NB4 (cell line): ENCODE data around the gene GART.

ENCODE experiments used
- POLR2A ChIP-seq: IDR thresholded peaks from 2 replicates; pipeline ENCODE4 v1.6.1; 2011; ENCODE audit warnings: mild to moderate bottlenecking; ENCODE audit not compliant: insufficient read length; ENCODE audit errors: extremely low read depth
- TF ChIP-seq, protein P1 (sequence below): IDR thresholded peaks from one replicate; pipeline ENCODE4 v1.5.1; 2012; ENCODE audit warnings: low read depth, low read length
- TF ChIP-seq, protein P2 (sequence below): IDR thresholded peaks from 2 replicates; pipeline ENCODE4 v1.6.1; 2011; ENCODE audit warnings: low read depth, low read length

DNA sequence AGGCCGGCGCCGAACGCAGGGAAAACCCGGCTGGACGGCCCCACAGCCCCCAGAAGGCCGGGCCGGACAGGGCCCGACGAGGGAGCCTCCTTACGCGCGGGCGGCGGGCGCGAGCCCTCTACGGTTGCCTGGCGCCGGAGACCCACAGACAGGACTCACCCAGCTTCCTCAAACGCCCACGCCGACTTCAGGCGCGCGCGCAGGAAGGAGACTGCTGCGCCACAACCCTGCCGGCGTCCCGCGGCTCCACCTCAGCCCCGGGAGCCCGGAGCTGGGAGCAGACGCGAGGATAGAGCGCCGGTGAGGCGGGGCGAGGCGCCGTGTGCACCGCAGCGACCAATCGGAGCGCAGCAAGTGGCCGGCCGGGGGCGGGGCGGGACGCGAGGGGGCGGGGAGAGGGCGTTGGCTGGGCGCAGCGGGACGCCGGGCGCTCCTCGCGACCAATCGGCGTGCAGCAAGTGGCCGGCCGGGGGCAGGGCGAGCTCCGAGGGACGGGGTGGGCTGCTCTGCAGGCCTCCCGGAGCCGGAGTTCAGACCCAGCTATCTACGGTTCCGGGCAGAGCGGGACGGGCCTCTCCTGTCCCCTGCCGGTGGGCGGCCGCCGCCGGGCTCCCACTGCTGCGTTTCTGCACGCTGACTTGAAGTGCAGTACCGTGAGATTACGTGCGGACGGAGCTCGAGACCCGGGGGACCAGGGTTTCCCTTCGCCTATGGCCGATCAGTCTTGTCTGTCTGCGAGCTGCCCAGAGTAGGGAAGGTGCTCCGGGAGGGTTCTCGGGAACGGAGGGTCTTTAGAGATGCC is 62.0 kb downstream of the GART start, which contains the start of gene TMEM50B:
- TF ChIP-seq, protein P1, sequence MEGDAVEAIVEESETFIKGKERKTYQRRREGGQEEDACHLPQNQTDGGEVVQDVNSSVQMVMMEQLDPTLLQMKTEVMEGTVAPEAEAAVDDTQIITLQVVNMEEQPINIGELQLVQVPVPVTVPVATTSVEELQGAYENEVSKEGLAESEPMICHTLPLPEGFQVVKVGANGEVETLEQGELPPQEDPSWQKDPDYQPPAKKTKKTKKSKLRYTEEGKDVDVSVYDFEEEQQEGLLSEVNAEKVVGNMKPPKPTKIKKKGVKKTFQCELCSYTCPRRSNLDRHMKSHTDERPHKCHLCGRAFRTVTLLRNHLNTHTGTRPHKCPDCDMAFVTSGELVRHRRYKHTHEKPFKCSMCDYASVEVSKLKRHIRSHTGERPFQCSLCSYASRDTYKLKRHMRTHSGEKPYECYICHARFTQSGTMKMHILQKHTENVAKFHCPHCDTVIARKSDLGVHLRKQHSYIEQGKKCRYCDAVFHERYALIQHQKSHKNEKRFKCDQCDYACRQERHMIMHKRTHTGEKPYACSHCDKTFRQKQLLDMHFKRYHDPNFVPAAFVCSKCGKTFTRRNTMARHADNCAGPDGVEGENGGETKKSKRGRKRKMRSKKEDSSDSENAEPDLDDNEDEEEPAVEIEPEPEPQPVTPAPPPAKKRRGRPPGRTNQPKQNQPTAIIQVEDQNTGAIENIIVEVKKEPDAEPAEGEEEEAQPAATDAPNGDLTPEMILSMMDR = peak; percentile 29
- TF ChIP-seq POLR2A = peak; percentile 60
- TF ChIP-seq, protein P2, sequence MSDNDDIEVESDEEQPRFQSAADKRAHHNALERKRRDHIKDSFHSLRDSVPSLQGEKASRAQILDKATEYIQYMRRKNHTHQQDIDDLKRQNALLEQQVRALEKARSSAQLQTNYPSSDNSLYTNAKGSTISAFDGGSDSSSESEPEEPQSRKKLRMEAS = peak; percentile 50
